Activated CD4-positive, alpha-beta T cell treated with anti-CD3 and anti-CD28 coated beads, Interleukin-2, amount 50 U/mL, for 16 hours (primary cell): ENCODE measurements around the gene UBA52.
"Not testable (repeated sequence)": the region's sequence is repeated elsewhere in the genome, so short reads cannot be mapped to it uniquely, and the experiment has no call there.

Experiments used
- DNase-seq: peaks from one replicate; pipeline ENCODE4 v3.0.0-alpha.2; 2020

The UBA52 gene

DNA sequence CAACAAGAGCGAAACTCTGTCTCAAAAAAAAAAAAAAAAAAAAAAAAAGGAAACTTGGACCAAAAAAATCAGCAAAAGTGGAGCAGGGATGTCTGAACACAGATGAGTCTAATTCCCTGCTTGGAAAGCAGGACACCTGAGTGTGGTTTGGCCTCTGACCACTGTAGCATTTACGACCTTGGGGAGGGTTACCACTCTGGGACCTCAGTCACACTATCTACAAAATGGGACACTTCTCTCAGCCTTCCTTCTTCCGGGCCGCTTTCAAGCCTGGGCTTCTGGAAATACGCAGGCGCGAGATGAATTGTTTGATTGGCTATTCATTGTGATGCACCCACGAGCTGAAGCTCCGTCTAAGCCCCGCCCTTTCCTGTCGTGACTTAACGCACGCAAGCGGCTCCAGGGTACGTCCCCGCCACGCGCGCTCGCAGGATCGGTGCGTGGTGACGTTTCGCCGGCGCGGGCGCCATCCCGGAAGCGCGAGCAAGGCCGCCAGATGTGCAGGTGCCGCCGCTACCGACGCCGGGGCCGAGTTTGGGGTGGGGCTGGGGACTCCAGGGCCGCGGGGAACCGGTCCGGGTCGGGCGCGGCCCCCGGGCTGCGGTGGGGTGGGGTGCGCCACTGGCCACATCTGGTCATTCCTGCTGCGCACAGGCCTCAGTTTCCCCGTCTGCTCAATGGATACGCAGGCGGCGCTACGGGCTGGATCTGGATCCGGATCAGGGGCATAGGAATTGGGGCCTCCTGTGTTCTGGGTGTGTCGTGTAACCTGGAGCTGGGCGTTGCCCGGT is 14.1 kb upstream of the UBA52 start, which contains the start of gene KXD1:
TSS of gene KXD1 (plus strand) at position 460 of the 791 bp plus-strand sequence. CDS start 4,187 bp downstream, outside the sequence.
- peak; percentile 100 for DNase-seq

DNA sequence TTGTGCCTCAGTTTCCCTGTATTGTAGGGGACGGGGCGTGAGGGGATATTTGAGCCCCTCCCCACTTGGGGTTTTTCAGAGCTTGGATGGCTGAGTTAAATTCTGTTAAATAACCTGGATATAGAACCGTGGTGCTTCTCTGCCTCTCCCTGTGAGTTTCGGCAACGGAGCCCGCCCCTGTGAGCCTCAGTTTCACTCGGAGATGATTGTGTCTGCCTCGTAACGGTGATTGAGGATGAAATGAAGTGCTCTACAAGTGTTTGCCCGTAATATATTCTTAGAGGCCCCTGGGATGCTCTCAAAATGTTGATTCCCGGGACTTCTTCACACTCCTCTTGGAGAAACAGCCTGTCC is 13.5 kb upstream of the UBA52 start:
- no peak for DNase-seq

DNA sequence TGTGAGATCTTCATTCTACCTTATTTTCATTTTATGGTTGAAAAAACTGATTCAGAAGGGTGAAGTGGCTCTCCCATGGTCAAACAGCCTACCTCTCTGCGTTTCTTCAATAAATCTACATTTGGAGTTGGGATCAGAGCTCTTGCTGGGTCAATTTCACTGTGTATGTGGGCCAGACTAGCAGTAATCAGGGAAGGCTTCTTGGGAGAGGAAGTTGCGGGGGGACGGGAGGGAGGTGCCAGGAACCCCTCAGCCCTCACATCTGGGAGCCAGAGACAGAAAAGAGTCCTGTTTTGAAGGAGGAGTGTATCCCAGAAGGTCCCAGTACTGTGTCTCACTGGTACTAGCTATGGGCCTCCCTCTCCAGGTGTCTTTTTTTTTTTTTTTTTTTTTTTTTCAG is 13.1 kb upstream of the UBA52 start:
- DNase-seq = no peak

DNA sequence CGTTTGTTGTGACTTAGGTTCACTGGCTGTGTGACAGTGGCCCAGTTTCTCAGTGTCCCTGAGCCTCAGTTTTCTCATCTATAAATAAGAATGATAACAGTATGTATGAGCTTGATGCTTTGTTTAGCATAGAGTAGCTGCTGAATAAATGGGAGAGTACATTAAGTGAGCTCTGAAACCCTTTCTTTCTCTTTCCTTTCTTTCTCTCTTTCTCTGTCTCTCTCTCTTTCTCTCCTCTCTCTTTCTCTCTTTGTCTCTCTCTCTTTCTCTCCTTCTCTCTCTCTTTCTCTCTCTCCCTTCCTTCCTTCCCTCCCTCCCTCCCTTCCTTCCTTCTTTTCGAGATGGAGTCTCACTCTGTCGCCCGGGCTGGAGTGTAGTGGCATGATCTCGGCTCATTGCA is 12.0 kb upstream of the UBA52 start:
- no peak for DNase-seq

DNA sequence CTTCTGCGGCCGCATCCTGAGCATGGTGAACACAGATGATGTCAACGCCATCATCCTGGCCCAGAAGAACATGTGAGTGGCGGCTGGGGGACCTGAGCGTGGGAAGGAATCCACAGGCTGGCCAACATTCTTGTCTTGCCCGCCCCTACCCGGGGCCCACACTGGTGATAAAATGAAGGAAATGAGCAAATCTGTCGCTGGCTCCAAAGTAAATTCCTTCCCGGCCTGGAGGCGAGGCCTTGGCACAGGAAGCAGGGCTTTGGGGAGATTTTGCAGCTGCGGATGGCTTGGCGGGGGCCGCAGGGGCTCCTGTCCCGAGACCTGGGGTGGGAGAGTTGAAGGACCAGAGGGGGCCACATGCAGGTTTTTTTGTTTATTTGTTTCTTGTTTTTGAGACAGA is 9.6 kb upstream of the UBA52 start:
- no peak for DNase-seq

DNA sequence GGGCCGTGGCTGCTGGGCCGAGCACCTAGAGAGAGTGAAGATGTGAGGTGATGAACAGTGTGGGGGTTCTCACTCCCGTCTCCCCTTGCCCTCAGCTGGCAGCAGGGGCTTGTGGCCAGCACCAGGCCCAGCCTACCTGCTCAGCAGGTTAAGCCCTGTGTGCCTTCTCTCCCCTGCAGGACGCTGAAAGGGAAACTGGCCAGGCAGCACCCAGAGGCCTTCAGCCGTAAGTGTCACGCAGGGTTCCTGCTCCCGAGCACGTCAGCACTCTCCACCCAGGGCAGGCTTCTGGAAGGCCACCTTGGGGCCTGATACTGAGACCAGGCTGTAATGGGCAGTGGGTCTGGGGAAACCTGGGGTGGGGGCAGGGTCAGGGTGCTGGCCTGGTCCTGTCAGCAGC is 4.7 kb upstream of the UBA52 start:
- no peak for DNase-seq

DNA sequence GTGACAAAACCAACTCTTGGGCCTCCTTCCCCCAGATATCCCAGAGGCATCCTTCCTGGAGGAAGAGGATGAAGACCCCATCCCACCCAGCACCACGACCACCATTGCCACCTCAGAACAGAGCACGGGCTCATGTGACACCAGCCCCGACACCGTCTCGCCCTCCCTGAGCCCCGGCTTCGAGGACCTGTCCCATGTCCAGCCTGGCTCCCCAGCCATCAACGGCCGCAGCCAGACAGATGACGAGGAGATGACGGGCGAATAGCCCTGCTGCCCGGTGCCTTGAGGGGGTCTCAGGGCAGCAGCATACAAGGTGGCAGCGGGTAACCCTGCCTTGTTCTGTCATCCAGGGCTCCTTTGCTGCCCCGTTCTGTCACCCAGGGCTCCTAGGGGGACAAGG is 3.3 kb upstream of the UBA52 start:
- no peak for DNase-seq

DNA sequence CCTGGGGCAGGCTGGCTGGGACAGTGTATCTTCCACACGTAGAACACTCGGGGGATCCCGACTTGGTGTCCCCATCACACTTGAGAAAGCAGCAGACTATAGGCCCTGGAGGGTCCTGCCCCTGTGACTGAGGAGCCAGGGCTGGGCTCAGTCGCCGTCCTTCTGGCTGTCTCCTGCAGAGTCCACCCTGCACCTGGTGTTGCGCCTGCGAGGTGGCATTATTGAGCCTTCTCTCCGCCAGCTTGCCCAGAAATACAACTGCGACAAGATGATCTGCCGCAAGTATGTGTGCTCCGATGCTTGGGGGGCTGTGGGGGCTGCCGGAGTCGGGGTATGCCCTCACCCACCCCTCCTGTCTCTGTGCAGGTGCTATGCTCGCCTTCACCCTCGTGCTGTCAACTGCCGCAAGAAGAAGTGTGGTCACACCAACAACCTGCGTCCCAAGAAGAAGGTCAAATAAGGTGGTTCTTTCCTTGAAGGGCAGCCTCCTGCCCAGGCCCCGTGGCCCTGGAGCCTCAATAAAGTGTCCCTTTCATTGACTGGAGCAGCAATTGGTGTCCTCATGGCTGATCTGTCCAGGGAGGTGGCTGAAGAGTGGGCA is 3.1 kb downstream of the UBA52 start:
- DNase-seq = no peak

DNA sequence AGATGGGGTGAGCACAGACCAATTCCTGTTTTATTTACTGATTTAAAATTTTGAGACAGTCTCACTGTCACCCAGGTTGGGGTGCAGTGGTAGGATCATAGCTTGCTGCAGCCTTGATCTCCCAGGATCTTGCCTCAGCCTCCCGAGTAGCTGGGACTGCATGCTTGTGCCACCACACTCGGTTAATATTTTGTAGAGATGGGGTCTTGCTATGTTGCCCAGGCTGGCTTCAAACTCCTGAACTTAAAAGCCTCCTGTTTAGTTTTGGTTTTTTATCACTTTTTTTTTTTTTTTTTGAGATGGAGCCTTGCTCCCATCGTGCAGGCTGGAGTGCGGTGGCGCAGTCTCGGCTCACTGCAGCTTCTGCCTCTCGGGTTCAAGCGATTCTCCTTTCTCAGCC is 4.7 kb downstream of the UBA52 start:
- no peak for DNase-seq

DNA sequence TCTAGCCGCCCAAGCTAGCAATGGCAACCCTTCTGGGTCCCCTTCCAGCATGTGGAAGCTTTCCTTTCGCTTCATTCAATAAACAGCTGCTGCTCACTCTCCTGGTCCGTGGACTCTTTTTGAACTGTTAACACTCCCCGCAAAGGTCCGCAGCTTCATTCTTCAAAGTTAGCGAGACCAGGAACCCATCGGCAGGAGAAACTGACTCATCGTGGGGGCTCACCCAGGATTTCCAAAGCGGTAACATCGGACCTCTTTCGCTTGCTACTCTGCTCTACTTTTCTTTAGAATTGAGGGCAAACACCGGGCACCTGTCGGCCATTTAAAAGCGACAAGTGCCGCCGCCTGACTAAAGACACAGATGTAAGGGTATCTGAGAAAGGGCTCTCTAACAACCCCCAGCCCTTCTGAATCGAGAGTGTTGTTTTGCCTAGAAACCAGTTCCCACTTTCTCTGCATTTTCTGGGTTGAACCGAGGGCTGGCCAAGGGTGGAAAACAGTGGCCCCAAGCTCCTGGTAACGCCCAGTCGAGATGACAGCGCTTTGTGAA is 5.8 kb downstream of the UBA52 start:
- no peak for DNase-seq

DNA sequence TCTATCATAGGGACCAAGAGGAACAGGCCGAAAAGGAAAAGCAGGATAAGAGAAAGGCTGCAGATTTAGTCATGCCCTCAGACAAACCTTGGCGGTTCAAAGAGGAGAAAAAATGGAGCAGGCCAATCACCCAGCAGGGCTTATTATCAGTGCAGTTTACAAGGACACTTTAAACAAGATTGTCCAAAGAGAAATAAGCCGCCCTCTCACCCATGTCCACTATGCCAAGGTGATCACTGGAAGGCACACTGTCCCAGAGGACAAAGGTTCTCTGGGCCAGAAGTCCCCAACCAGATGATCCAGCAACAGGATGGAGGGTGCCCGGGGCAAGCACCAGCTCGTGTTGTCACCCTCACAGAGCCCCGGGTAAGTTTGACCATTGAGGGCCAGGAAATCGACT is 8.7 kb downstream of the UBA52 start:
- no peak for DNase-seq

DNA sequence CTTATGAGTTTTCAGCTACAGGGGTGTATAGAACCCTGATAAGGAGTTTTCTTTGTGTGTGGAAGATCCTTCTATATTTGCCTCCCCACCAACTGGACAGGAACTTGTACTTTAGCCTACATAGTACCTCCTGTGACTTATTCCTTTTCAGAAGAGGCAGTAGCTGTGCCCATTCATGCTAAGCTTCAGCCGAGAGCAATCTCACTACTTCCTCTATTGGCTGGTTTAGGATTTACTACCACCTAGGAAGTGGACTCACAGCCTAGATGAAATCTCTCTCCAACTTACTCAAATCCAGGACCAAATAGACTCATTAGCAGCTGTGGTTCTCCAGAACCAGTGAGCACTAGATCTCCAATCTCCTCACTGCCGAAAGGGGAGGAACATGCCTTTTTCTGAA is 14.6 kb downstream of the UBA52 start:
- DNase-seq = no peak

DNA sequence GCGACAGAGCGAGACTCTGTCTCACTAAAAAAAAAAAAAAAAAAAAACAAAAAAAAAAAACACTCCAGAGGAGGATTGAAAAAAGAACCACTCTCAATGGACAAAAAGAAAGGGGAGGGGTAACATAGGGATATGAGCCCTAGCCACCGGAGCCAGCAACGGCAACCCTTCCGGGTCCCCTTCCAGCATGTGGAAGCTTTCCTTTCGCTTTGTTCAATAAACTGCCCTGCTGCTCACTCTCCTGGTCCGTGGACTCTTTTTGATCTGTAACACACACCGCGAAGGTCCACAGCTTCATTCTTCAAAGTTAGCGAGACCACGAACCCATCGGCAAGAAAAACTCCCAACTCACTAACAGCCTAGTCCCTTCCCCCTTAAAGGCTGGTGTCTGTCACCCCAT is 15.9 kb downstream of the UBA52 start:
- DNase-seq = no peak

DNA sequence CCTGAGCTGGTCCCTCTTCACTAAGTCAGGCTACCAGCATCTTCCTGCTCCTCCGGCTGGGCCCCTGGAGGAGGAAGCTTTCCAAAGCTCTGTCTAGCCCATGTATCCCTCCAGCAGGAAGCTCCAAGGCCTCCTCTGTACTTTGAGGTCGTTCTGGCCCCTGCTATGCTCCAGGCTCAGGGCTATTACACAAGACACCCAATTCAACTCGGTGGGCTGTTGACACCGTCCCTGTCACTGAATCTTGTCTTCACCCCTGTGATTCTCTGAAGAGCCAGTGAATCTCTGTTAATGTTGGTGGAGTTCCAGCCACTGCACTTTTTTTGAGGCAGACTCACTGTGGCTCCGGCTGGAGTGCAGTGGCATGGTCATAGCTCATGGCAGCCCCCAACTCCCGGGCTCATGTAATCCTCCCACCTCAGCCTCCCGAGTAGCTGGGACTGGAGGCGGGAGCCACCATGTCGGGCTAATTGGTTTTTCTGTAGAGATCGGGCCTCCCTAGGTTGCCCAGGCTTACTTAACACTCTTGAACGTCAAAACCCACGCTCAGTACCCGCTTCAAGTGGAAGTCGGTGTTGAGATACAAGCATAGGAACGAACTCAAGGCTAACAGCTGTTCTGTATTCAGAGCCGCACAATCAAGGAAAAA is 16.4 kb downstream of the UBA52 start:
- DNase-seq = no peak

DNA sequence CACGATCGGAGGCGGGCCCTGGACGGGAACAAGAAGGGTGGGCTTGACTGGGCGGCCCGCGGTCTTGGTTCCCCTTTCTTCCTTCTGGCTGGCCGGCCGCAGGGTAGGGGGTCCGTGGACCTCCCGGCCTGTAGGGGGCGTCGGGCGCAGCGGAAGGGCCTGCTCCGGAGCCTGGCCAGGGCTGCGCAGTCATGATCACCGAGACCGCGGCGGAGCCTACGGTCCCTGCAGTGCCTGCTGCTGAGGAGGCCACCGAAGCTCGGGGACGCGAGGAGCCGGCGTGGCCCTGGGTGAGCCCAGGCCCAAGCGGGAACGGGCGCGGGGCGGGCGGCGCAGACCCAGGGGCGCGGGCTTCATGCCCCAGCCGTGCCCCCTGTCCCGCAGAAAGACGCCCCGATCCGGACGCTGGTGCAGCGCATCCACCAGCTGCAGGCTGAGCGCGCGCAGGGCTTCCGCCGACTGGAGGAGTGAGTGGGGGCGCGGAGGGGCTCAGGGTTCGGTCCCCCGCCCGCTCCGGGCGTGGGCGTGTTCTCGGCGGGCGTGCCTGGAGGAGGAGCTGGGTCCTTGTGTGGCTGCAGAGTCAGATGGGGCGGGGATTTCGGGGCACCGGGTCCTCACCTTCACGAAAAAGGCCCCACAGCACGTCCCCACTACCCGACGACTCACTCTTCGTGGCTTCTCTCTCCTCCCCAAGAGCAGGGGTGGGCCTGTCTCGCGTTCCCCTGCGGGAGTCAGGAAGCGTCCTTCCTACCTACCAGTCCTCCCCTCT is 17.1 kb downstream of the UBA52 start, which contains the start of gene REX1BD:
TSS of gene REX1BD (plus strand) at position 188 of the 769 bp plus-strand sequence. CDS start at position 192, 4 bp downstream.
- peak; percentile 91 for DNase-seq

DNA sequence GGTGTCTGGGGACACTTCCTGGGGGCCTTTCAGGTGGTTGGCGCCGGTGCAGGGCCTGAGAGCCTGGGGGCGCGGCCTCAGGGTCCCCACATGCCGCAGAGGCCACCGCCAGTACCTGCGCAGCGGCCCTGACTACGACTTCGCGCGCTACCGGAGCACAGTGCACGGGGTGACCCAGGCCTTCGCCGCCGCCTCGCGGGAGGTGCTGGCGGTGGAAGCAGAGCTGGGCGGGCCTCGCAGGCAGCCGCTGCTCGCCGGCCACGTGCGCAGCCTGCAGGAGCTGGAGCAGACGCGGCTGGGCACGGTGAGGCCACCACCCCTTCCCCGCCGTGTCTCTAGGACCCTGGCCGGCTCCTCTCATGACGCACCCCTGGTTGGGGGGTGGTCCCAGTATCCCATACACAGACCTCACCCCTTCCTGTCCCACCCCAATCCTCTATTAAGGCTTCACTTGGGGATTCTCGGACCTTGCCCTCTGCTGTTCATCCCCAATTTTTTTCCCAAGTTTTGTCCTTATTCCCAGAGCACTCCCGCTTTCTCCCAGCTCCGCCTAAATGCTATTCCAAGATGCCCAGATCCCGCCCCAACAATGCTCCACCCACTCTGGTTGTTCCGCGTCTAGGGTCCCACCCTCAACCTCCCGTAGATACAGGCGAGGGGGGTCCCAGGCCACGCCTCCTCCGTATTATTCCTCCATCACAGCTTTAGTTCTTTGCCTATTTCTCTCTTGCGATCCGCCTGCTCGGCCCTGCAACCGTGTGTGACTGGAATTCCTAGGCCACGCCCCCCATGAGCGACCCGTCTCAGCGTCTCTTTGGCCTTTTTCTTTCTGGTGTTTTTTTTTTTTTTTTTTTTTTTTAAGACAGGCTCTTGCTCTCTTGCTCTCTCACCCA is 18.0 kb downstream of the UBA52 start:
- peak; percentile 65 for DNase-seq

DNA sequence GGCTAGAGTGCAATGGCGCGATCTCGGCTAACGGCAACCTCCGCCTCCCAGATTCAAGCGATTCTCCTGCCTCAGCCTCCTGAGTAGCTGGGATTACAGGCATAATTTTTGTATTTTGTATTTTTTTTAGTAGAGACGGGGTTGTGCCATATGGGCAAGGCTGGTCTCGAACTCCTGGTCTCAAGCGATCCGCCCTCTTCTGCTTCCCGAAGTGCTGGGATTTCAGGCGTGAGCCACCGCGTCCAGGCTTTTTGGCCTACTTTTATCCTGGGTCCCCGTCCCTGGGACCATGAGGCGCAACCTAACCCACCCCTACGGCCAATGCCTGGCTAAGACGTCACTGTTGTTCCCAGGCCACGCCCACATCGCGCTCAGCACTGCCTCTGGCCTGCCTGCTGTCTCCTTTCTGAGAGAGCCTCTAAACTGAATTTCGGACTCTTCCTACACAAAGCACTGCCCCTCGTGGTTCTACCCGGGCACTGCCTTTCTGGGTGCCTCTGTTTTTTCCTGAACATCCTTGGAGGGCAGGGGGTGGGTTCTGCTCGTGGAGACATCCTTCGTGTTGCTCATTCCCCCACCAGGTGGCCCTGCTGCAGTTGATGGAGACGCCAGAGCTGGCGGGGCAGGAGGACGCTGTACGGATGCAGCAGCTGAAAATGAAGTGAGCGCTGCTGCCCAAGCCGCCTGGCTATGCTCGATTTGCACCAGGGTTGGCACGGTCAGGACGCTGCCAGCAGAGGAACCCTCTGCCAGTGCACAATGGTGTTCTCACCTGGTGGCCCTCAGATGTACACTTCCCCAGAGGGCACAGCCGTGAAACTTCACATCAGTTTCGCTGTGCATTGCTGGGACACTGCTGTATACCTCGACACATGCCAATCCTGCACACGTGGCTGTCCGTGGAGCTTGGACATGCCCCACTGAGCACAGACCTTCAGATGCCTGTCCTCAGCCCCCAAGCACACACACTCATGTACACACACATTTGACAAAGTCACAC is 18.9 kb downstream of the UBA52 start:
- peak; percentile 41 for DNase-seq

DNA sequence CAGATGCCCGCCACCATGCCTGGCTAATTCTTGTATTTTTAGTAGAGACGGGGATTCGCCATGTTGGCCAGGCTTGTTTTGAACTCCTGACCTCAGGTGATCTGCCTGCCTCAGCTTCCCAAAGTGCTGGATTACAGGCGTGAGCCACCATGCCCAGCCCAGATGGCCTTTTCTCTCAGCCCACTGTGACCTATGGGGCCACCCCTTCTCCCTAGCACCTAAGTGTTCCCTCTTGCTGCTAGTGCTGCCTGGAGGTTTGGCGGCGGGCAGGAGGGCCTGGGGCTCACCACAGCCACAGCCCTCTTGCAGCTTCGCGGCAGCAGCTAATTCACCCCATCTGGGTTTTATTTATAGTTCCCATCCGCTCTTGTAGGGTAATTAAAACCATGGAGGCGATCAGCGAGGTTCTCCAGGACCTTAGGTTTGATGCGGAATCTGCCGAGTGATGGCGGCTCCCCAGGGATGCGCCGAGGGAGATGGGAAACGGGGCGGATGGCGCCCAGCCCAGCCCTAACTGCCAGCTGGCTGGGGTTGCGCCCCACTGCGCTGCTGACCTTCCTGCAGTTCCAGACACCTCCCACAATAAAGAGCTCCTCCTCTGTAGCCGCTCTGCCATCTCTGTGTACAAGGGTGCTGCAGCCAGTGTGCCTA is 20.2 kb downstream of the UBA52 start:
- DNase-seq = no peak

DNA sequence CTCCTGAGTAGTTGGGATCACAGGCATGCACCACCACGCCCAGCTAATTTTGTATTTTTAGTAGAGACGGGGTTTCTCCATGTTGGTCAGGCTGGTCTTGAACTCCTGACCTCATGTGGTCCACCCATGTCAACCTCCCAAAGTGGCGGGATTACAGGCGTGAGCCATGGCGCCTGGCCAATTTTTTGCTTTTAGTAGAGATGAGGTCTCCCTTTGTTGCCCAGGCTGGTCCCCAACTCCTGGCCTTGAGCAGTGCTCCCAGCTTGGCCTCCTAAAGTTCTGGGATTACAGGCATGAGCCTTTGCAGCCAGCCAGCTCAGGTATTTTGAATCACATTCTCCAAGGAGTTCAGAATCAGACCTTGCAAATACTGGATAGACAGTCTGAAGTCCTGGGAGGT is 21.1 kb downstream of the UBA52 start:
- DNase-seq = not testable (repeated sequence)
